T-helper 22 cell (primary cell): ENCODE measurements around the gene WSCD1.

Experiments used
- DNase-seq: peaks from one replicate; pipeline ENCODE4 v3.0.0-alpha.2; 2020; ENCODE audit warnings: low read depth

The WSCD1 gene

GRCh38 chr17:6061290-6061689 is 8.9 kb upstream of the WSCD1 start:
- no peak for DNase-seq

- no peak for DNase-seq
Measured at GRCh38 chr17:6064868-6065267, 5.3 kb upstream of the WSCD1 start.

GRCh38 chr17:6065351-6065750 is 4.8 kb upstream of the WSCD1 start:
- DNase-seq, result no peak

- DNase-seq, result no peak
Measured at GRCh38 chr17:6066183-6066948, 3.8 kb upstream of the WSCD1 start.

GRCh38 chr17:6067060-6067459 is 3.1 kb upstream of the WSCD1 start:
- DNase-seq, result no peak

GRCh38 chr17:6070430-6070912 is 292 bp downstream of the WSCD1 start:
- DNase-seq, result no peak

- no peak for DNase-seq
Measured at GRCh38 chr17:6070913-6071511, 833 bp downstream of the WSCD1 start.

- no peak for DNase-seq
Measured at GRCh38 chr17:6071528-6072065, 1.4 kb downstream of the WSCD1 start.

- DNase-seq, result no peak
Measured at GRCh38 chr17:6072157-6072556, 2.0 kb downstream of the WSCD1 start.

- no peak for DNase-seq
Measured at GRCh38 chr17:6072611-6073010, 2.4 kb downstream of the WSCD1 start.

- no peak for DNase-seq
Measured at GRCh38 chr17:6073620-6074019, 3.4 kb downstream of the WSCD1 start.

- no peak for DNase-seq
Measured at GRCh38 chr17:6075050-6075449, 4.9 kb downstream of the WSCD1 start.

- no peak for DNase-seq
Measured at GRCh38 chr17:6075845-6076244, 5.7 kb downstream of the WSCD1 start.

- no peak for DNase-seq
Measured at GRCh38 chr17:6077752-6078151, 7.6 kb downstream of the WSCD1 start.

GRCh38 chr17:6078458-6078871 is 8.3 kb downstream of the WSCD1 start:
- DNase-seq, result no peak

GRCh38 chr17:6079155-6079888 is 9.1 kb downstream of the WSCD1 start:
- no peak for DNase-seq

- DNase-seq, result no peak
Measured at GRCh38 chr17:6079960-6080359, 9.8 kb downstream of the WSCD1 start.

GRCh38 chr17:6080711-6081430 is 10.7 kb downstream of the WSCD1 start:
- DNase-seq, result no peak

- DNase-seq, result no peak
Measured at GRCh38 chr17:6082335-6082734, 12.2 kb downstream of the WSCD1 start.

GRCh38 chr17:6084311-6085161 is 14.4 kb downstream of the WSCD1 start:
- no peak for DNase-seq

- no peak for DNase-seq
Measured at GRCh38 chr17:6085812-6086211, 15.6 kb downstream of the WSCD1 start.
